RWPE1 (cell line): ENCODE results near the gene SELENOO.

Experiments used
- CTCF ChIA-PET: fragments of 350-600 bp; sonication (Branson Sonifier 250); formaldehyde crosslinking; extraction: SDS; loops from one replicate; lab custom pipeline; 2021; lab: Yijun Ruan, JAX
- POLR2A ChIA-PET: fragments of 400-600 bp; formaldehyde crosslinking; extraction: SDS; loops from one replicate; lab custom pipeline; 2020; ENCODE audit warnings: antibody characterized with exemption; ENCODE audit not compliant: low non-redundant PET; lab: Yijun Ruan, JAX
- DNase-seq: peaks from one replicate; pipeline ENCODE4 v3.0.0; 2012; ENCODE audit warnings: low spot score
- H3K27ac ChIP-seq: fragments of 450-650 bp; 2 replicates; pipeline ENCODE4 v1.5.1; 2017
- CTCF ChIP-seq: fragments of 450-650 bp; conservative IDR thresholded peaks from 2 replicates; pipeline ENCODE4 v1.5.1; 2017; ENCODE audit warnings: low read depth, mild to moderate bottlenecking

The SELENOO gene

GRCh38 chr22:50249341-50250248, 48.8 kb downstream of the SELENOO start:
- H3K27ac ChIP-seq: peak overlapping the region; percentile 89
- no peak for TF ChIP-seq CTCF
- ChIA-PET POLR2A (no interaction called here), CTCF (interaction anchor here (0.7 to 1.1 kb wide), 2 partner anchors 48 to 93 kb away, joined by 4 to 5 read pairs; no protein-coding TSS in a partner anchor)
- DNase-seq: no peak

GRCh38 chr22:50250249-50250554, 49.4 kb downstream of the SELENOO start:
- POLR2A ChIA-PET: interaction anchor here (0.7 kb wide), 1 partner anchor 55 kb away, joined by 3 read pairs; no protein-coding TSS in a partner anchor
- peak overlapping the region; percentile 89 for H3K27ac ChIP-seq

GRCh38 chr22:50250555-50251476, 50.0 kb downstream of the SELENOO start, which contains the start of gene HDAC10:
Gene HDAC10 (minus strand): TSS chr22:50251265. CDS start chr22:50251032, 233 bp downstream.
- no peak for DNase-seq
- no peak for TF ChIP-seq CTCF

More at GRCh38 chr22:50250249-50250554, 49.4 kb downstream of the SELENOO start:
- CTCF ChIA-PET: interaction anchor here (0.7 to 1.5 kb wide), 3 partner anchors 48 to 116 kb away, joined by 4 to 5 read pairs (median 5); no protein-coding TSS in a partner anchor
- no peak for TF ChIP-seq CTCF
- DNase-seq: no peak

GRCh38 chr22:50251477-50252081, 50.8 kb downstream of the SELENOO start:
- ChIA-PET POLR2A (no interaction called here), CTCF (interaction anchor here (0.6 to 1.5 kb wide), 2 partner anchors 77 to 114 kb away, joined by 3 to 5 read pairs; no protein-coding TSS in a partner anchor)
- H3K27ac ChIP-seq: peak overlapping the region; percentile 89
- TF ChIP-seq CTCF: no peak
- DNase-seq: no peak

More at GRCh38 chr22:50250555-50251476, 50.0 kb downstream of the SELENOO start, which contains the start of gene HDAC10:
- ChIA-PET CTCF (interaction anchor here (0.7 to 1.5 kb wide), 2 partner anchors 92 to 115 kb away, joined by 5 read pairs; no protein-coding TSS in a partner anchor), POLR2A (interaction anchor here (0.7 kb wide), 1 partner anchor 55 kb away, joined by 3 read pairs; no protein-coding TSS in a partner anchor)
- peak within 1 kb of the TSS; percentile 89 for H3K27ac ChIP-seq

GRCh38 chr22:50252082-50253045, 51.6 kb downstream of the SELENOO start:
- peak overlapping the region; percentile 89 for H3K27ac ChIP-seq
- TF ChIP-seq CTCF: peak; percentile 82
- peak; percentile 58 for DNase-seq
- POLR2A ChIA-PET: interaction anchor here (0.5 kb wide), 1 partner anchor 94 kb away, joined by 5 read pairs; no protein-coding TSS in a partner anchor
- CTCF ChIA-PET: interaction anchor here (0.6 to 0.9 kb wide), 3 partner anchors 23 to 266 kb away, joined by 3 to 4 read pairs (median 3); no protein-coding TSS in a partner anchor
